NCI-H2107 treated with DMSO at 0.1 percent for 48 hours (cell line): ENCODE measurements around the gene LGI1.
"Not testable (repeated sequence)": the region's sequence is repeated elsewhere in the genome, so short reads cannot be mapped to it uniquely, and the experiment has no call there.

ENCODE experiments used
- DNase-seq: peaks from one replicate; lab custom pipeline; 2025; ENCODE audit not compliant: unreplicated experiment; lab: John Stamatoyannopoulos, UW

LGI1 gene

DNA sequence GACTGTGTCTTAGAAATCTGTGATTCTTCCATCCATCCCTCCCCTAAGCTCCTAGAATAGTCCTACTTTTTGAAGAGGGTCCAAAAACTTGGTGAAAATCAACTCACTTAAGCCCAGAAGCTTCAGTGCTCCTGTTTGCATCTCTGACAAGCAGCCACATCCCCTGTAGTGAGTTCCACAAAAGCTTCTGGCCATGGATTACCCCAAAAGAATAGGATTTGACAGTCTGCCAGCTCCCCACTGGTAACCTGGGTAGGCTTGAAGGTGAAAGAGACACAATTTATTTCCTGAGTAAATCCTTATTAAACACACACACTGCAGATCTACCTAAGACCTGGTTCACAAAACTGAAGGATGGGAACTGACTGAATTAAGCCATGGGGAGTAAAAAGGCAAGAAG lies 46.5 kb downstream of the LGI1 start:
- DNase-seq: no peak

GRCh38 chr10:93806903-93807302 lies 49.2 kb downstream of the LGI1 start:
- DNase-seq: no peak

DNA sequence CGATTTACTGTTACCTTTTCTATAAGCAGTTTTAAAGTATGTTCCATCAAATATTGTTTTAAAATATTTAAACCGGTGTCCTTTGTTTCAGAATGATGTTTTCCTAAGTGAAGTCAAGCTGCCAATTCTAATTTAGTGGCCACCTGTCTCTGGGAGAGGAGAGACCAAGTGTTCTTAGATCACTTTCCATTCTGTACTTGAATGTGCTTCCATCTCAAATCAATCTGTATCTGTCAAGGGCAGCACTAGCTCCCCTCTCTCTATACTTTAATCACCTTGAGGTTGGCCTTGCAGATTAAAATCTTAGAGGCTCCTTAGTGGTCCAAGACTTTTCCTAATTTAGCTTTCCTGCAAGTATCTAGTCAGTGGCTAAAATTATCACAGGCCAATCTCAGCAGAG lies 49.6 kb downstream of the LGI1 start:
- no peak for DNase-seq

GRCh38 chr10:93812659-93813338 lies 55.1 kb downstream of the LGI1 start:
- DNase-seq: no peak

DNA sequence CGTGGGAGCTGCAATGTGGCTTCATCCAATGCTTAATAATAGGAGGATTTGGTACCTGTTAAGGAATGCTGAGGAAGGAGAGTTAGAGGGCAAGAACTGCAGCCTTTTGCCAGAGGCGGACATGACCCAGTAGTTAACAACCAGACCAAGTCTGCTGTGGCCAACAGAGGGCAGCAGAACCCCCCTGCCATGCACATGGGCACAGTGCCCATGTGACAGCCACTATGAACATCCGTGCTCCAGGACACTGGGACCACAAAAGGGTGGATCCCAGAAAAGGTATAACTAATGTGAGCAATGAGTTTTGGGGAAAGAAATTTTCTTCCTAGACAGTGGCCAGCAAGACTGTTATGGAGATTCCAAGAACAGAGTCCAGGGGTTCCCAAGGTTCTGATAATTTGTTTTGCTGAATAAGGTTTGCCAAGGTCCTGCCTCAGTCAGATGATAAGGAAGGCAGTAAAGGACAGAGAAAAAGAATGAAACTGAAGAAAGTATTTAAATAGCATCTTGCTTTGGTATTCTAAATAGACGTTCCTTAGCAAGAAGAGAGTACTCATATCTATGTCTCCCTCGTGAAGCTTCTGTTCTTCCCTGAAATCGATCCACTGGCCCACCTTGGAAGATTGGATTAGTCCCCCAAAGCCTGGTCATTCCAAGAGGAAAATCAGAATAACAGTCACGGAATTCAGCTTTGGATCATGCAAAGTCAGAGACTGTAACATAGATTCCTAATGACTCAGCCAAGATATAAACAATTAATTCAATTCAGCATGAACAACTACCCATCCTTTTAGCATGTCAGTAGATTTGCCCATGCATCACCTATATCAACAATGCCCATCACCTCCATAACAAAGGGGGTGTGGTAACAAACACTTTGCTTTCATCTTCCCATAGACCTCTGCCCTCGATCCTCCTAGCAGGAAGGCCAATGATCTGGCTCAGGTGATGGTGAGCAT lies 56.0 kb downstream of the LGI1 start:
- DNase-seq: no peak

GRCh38 chr10:93815304-93816096 lies 57.8 kb downstream of the LGI1 start:
- no peak for DNase-seq

- peak; percentile 5 for DNase-seq
These were observed 58.5 kb downstream of the LGI1 start for GRCh38 chr10:93816123-93816747.

DNA sequence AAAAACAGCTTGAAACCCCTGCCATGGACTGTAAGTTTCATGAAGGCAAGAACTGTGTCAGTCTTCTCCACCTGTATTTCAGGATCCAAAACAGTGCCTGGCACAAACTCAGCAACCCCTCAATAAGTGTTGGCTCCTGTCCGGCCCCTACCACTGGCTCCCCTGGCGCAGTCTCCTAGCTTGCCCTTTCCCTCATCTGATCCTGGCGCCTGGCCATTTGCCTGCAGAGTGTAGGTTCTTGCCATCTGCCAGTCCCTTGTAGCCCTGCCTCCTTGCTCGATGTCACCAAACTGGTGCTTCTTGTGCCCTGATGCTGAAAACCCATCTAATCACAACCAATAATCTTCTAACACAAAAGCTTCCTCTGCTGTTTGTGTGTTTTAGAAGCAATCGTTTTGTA lies 60.4 kb downstream of the LGI1 start:
- no peak for DNase-seq

DNA sequence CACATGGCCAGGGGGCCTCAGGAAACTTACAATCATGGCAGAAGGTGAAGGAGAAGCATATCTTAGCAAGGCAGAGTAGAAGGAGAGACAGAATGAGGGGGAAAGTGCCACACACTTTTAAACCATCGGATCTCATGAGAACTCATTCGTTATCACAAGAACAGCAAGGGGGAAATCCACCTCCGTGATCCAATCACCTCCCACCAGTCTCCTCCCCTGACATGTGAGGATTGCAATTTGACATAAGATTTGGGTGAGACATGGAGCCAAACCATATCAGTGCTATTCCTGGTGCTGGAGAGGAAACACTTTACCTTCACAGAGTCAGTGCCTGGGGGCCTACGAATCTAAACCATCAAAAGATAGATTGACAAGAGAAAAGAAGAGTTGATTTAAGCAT lies 61.8 kb downstream of the LGI1 start:
- no peak for DNase-seq

GRCh38 chr10:93820434-93820833 lies 62.7 kb downstream of the LGI1 start:
- no peak for DNase-seq

GRCh38 chr10:93821051-93821772 lies 63.5 kb downstream of the LGI1 start:
- DNase-seq: no peak

DNA sequence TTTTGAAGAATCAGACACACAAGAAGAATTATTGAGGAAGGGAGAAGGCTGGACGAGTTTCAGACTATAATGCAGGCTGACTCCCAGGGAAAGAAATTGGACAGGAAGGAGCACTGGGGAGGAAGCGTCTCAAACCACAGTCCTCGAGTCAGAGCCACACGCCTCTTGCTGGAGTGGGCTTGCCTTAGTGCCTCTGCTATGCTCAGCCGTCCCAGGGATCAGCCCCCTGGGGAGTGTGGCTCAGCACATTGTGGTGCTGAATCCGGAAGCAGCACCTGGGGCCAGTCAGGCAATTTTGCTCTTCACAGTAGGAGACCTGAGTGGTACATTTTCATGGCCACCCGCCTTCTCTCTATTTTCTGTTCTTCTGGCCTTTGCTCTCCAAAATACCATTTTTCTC lies 68.6 kb downstream of the LGI1 start:
- no peak for DNase-seq

- no peak for DNase-seq
These were observed 69.5 kb downstream of the LGI1 start for GRCh38 chr10:93827056-93827804.

DNA sequence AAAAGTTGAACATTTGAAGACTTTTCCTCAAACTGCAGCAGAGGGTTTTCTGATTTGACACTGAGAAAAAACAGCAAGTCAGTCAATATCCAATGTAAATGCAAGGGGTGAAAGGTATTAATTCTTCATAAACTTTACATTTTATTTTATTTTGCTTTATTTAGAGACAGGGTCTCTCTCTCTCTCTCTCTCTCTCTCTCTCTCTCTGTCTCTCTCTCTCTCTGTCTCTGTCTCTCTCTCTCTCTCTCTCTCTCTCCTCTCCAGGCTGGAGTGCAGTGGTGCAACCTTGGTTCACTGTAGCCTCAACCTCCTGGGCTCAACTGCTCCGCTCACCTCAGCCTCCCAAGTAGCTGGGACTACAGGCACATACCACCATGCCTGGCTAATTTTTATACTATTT lies 73.3 kb downstream of the LGI1 start:
- not testable (repeated sequence) for DNase-seq

DNA sequence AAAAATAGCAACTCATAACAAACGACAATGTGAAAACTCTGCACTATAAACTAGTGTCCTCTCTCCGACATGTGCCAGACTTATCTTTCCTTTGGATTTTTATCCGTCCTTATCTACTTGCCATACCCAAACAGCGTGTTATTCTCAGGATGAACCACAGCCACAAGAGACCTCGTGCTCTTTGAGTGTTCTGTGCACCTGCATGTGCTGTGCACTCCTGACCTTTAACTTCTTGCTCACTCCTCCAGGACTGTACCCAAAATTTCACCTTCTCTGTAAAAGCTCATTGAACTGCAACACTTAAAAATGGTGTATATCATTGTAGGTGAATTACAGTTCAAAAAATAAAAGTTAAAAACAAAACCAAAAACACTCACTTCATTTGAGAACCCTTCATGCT lies 78.0 kb downstream of the LGI1 start:
- DNase-seq: no peak

GRCh38 chr10:93837822-93838221 lies 80.1 kb downstream of the LGI1 start:
- no peak for DNase-seq

DNA sequence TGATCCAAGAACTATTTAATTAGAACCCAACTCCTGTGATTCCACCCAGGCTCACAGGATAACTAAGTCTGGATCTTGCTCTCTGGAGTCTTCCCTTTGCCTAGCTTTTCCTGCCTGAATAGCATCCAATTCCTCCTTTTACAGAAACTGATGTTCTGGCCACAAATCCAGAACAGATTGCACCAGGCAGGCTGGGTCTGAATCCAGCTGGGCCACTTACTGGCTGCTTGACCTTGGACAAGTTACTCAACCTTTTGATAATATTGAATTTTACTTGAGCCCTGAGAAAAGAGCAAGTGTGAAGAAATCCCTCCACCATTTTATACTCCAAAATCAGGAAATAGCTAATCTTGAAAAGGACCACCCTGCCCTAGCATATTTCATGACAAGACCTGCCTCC lies 80.5 kb downstream of the LGI1 start:
- DNase-seq: no peak

DNA sequence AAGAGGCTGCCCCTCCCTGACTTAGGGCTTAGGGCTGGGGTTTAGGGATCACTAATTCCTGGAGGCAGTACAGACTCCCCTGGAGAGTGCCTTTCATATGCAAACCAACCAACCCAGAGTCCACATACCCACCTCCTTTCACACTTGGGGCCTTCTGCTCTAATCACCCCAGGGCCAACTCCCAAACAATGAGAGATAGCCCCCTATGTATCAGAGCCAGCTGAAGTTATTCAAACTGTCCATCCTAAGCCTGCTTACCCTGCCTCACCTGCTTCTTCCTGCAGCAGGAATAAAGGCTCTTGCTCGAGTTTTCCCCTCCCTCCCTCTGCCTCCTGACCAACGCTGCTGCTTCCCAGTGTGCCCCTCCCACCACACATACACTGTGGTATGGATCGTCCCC lies 84.2 kb downstream of the LGI1 start:
- no peak for DNase-seq

GRCh38 chr10:93844979-93845626 lies 87.4 kb downstream of the LGI1 start:
- DNase-seq: no peak
